ENCODE measurements around the gene MMD.
"Not testable (repeated sequence)": the region's sequence is repeated elsewhere in the genome, so short reads cannot be mapped to it uniquely, and the experiment has no call there.

The MMD gene

DNA sequence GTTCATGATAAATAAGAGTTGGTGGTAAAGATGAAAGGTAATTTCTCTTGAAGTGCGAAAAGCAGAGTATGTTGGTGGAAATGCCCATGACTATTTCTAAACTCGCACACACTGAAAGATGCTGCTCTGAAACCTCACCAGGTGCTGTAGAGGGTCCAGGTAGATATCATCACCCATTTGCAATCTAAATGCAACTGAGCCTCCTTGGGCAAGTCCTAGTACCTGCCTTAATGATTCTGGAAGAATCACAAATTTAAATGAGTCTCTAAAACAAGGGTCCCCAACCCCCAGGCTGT lies 5.9 kb upstream of the MMD start:
- DNase-seq (ENCODE audit: low read depth), result no peak
- TF ChIP-seq, protein P1, sequence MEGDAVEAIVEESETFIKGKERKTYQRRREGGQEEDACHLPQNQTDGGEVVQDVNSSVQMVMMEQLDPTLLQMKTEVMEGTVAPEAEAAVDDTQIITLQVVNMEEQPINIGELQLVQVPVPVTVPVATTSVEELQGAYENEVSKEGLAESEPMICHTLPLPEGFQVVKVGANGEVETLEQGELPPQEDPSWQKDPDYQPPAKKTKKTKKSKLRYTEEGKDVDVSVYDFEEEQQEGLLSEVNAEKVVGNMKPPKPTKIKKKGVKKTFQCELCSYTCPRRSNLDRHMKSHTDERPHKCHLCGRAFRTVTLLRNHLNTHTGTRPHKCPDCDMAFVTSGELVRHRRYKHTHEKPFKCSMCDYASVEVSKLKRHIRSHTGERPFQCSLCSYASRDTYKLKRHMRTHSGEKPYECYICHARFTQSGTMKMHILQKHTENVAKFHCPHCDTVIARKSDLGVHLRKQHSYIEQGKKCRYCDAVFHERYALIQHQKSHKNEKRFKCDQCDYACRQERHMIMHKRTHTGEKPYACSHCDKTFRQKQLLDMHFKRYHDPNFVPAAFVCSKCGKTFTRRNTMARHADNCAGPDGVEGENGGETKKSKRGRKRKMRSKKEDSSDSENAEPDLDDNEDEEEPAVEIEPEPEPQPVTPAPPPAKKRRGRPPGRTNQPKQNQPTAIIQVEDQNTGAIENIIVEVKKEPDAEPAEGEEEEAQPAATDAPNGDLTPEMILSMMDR (conservative IDR thresholded peaks at IDR 0.05; ENCODE audit: low read depth, low read length), result no peak
- no peak overlapping the region for H3K4me3 ChIP-seq (ENCODE audit: low read length)

DNA sequence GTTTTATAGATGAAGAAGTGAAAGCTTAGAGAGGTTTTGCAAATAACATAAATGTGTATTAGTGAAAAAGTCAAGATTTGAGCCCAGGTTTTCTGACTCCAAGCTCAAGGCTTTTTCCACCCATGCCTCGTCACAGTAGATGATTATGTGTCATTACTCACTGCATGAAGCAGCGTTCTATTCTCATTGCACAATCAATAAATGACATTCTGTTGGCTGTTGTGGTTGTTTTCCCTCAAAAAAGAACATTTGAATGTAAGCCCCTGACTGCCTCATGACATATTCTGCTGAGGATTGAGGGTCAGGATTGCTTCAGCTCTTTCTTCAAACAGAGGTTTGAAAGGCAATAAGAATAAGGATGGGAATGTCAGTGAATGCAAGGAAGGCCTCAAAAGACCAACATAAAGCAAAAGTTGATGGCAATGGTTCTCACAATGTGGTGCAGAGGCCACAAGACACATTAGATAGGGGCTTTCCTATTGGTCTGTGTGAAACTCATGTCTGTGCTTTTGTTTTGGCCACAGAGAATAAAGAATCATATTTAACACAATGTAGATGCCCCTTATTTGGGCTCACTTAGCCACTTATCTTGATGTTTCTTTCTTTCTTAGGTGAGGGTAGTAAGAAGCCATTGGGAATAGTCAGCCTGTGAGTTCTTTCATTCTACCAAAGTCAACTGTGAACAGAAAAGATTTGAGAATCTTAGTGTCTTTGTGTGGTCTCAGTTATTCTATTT lies 5.4 kb upstream of the MMD start:
- TF ChIP-seq, protein P1 (conservative IDR thresholded peaks at IDR 0.05; ENCODE audit: low read depth, low read length), result no peak
- DNase-seq (ENCODE audit: low read depth), result no peak
- no peak overlapping the region for H3K4me3 ChIP-seq (ENCODE audit: low read length)

DNA sequence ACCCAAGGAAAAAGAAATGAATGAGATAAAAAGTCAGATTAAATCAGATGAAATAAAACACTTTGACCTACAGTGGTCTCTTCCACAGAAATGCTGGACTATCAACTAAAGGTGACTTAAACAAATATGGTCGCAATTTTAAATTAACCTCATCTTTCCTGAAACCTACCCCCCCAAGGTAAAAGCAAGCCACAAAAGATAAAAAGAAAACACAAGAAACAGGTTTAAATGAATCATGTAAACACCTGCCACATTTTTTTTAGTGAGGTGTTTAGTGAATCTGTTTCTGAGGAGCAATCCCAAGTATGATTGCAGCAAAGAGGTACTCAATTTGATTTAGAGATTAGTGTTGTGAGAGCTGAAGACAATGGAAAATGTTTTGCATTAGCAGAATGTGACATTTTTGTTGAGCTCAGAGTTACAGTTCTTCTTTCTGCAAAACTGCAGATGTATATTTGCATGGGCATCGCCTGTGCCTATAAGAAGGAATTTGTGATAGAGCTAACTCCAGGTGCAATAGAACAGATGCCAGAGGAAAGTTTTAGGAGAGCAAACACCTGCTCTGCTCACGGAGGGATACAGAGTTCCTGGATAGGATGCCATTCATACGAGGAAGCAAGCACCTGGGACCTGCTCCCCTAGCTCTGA lies 3.4 kb upstream of the MMD start:
- DNase-seq (ENCODE audit: low read depth), result no peak
- TF ChIP-seq, protein P1 (conservative IDR thresholded peaks at IDR 0.05; ENCODE audit: low read depth, low read length), result no peak
- H3K4me3 ChIP-seq (ENCODE audit: low read length), result no peak overlapping the region

GRCh38 chr17:55423535-55423934 lies 1.9 kb upstream of the MMD start:
- no peak overlapping the region for H3K4me3 ChIP-seq (ENCODE audit: low read length)
- DNase-seq (ENCODE audit: low read depth), result no peak
- TF ChIP-seq, protein P1 (conservative IDR thresholded peaks at IDR 0.05; ENCODE audit: low read depth, low read length), result no peak

DNA sequence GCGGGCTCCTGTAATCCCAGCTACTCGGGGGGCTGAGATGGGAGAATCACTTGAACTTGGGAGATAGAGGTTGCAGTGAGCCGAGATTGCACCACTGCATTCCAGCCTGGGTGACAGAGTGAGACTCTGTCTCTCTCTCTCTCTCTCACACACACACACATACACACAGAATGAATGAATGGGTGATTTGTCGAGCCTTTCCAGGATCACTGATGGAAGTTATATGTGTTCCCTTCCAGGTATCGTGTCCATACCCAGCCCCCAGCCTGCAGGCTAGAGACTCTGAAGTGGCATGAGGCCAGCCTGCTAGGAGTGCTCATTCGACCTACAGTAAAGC lies 1.2 kb upstream of the MMD start:
- not testable (repeated sequence) for DNase-seq (ENCODE audit: low read depth); H3K4me3 ChIP-seq (ENCODE audit: low read length)

DNA sequence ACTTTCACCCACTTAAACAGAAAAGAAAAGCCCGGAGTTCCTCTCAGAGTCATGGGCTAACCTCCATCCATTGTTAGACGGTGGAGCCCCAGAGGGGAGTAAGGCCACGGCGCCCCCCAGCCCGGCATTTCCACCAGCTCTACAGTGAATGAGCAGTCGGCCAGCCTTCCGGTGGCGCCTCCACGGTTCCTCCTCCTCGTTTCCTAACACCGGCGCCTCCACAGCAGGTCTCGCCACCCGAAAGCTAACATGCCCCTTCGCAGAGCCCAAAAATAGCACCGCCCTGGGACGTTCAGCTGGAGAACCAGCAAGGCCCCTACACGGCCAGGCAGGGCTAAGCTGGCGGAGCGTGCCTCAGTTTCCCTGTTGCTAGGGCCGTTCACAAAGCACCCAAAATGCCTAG lies 858 bp downstream of the MMD start:
- TF ChIP-seq, protein P1 (conservative IDR thresholded peaks at IDR 0.05; ENCODE audit: low read depth, low read length), result no peak
- no peak for DNase-seq (ENCODE audit: low read depth)
- peak overlapping the region; percentile 84 for H3K4me3 ChIP-seq (ENCODE audit: low read length)

DNA sequence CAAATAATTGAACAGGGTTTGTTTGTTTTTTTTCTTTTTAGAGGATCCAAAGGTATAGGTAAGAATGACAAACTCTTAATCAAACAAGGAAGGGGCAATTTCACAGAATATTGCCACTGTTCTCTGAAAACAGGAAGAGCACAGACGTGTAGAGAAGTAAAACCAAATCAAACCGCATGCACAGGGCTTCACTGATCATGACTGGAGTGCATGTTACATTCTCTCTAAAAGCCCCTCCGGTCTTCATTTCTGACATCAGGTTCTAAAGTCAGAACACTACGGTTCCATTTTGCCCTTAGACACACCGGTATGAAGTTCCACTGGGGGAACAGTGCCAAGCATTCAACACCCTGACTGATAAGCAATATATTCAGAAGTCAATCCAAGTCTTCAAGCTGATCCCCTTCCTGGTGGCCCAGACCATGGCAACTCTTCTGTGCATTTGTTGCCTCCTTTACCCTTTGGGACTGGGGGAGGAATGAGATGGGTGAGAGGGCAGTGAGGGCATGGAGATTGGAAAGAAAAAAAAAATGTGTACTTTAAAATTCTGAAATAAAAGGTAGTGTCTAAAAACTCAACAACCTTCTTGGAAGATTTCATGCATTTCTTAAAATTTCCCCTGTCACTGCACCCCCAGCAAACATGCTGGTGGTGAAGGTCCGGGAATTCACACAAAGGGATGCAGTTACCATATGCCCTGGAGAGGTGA lies 1.4 kb downstream of the MMD start:
- peak overlapping the region; percentile 84 for H3K4me3 ChIP-seq (ENCODE audit: low read length)
- TF ChIP-seq, protein P1 (conservative IDR thresholded peaks at IDR 0.05; ENCODE audit: low read depth, low read length), result no peak
- DNase-seq (ENCODE audit: low read depth), result no peak

Measured in retinal pigment epithelial cell (primary cell).